HG03060 (cell line): ENCODE results near the gene GUCY1B1.

Experiments
- ATAC-seq: cut with Tn5 transposase; IDR thresholded peaks from one replicate; pipeline ENCODE4 v1.9.1; 2021; ENCODE audit warnings: low read depth, moderate number of reproducible peaks; ENCODE audit not compliant: unreplicated experiment

Gene GUCY1B1

GRCh38 chr4:155854582-155855226 is 95.9 kb downstream of the GUCY1B1 start:
- ATAC-seq: no peak

GRCh38 chr4:155855897-155856296 is 97.1 kb downstream of the GUCY1B1 start:
- ATAC-seq: no peak
